Upper lobe of right lung (tissue), 1 donor: ENCODE measurements around the gene PNKD. TPM values are rescaled to one million over a fixed set of nuclear protein-coding genes. Genes with fewer than 3 reads are reported as not detected.

Source experiments
- ATAC-seq: fragments of 200-7000 bp; cut with Tn5 transposase; one replicate; pipeline ENCODE4 v1.9.1; 2020; ENCODE audit warnings: mild to moderate bottlenecking, moderate library complexity
- DNase-seq: peaks from one replicate; pipeline ENCODE4 v3.0.0-alpha.2; 2020
- H3K27ac ChIP-seq: fragments of 200-600 bp; one replicate; pipeline ENCODE4 v1.8.0; 2022
- H3K27me3 ChIP-seq: fragments of 200-600 bp; one replicate; pipeline ENCODE4 v1.8.0; 2022; ENCODE audit warnings: mild to moderate bottlenecking
- H3K36me3 ChIP-seq: fragments of 200-600 bp; one replicate; pipeline ENCODE4 v1.8.0; 2022
- H3K4me1 ChIP-seq: fragments of 200-600 bp; one replicate; pipeline ENCODE4 v1.8.0; 2022
- H3K4me3 ChIP-seq: fragments of 200-600 bp; one replicate; pipeline ENCODE4 v1.8.0; 2022; ENCODE audit warnings: mild to moderate bottlenecking
- H3K9me3 ChIP-seq: fragments of 200-600 bp; one replicate; pipeline ENCODE4 v1.8.0; 2022
- CTCF ChIP-seq: fragments of 200-600 bp; IDR thresholded peaks from one replicate; pipeline ENCODE4 v1.8.0; 2022; ENCODE audit warnings: antibody characterized with exemption
- intact Hi-C: fragments of 100-400 bp; cut with DNase I; formaldehyde crosslinking; loops from one replicate; pipeline ENCODE4 v1.11.0; 2022
- total RNA-seq: library from RNA; stranded (reverse); fragmentation: NEBNext Ultra II Directional; extraction: Animal tissue kit (Norgen Biotek cat#: 25700); gene quantifications from one replicate; pipeline ENCODE4 v1.2.1, GENCODE V29; 2021
- donor health status: DM: no; HTN: yes; CAD: no; lungs with severe emphysema.

PNKD gene
- total RNA-seq, 1 donor from 2014 or later = 65.4 TPM

GRCh38 chr2:218343591-218343990 is 73.3 kb downstream of the PNKD start:
- Histone ChIP-seq H3K27me3 (no peaks in the 10 kb centered on the region), H3K27ac (no peak overlapping the region), H3K36me3 (peaks cover 7% of the 10 kb centered on the region), H3K4me3 (no peak overlapping the region), H3K9me3 (no peaks in the 10 kb centered on the region), H3K4me1 (no peaks in the 10 kb centered on the region)
- DNase-seq (no peak), ATAC-seq (no peak)
- intact Hi-C loops = no loop called here
- no peak for TF ChIP-seq CTCF

GRCh38 chr2:218344090-218344754 is 73.9 kb downstream of the PNKD start:
- no peaks in the 10 kb centered on the region for H3K27me3 ChIP-seq
- TF ChIP-seq CTCF = no peak
- no peak for DNase-seq
- ATAC-seq = no peak
- H3K36me3 ChIP-seq = peaks cover 7% of the 10 kb centered on the region
- H3K4me1 ChIP-seq = no peaks in the 10 kb centered on the region
- H3K27ac ChIP-seq = no peak overlapping the region
- H3K9me3 ChIP-seq = no peaks in the 10 kb centered on the region
- no peak overlapping the region for H3K4me3 ChIP-seq
- intact Hi-C loops = no loop called here

GRCh38 chr2:218344755-218345417 is 74.6 kb downstream of the PNKD start:
- H3K27me3 ChIP-seq = no peaks in the 10 kb centered on the region
- no peak overlapping the region for H3K27ac ChIP-seq
- H3K9me3 ChIP-seq = no peaks in the 10 kb centered on the region
- intact Hi-C loops = no loop called here
- no peaks in the 10 kb centered on the region for H3K4me1 ChIP-seq
- TF ChIP-seq CTCF = no peak
- ATAC-seq (no peak), DNase-seq (no peak)
- H3K4me3 ChIP-seq = no peak overlapping the region
- peaks cover 7% of the 10 kb centered on the region for H3K36me3 ChIP-seq

- no peak overlapping the region for H3K4me3 ChIP-seq
- DNase-seq = no peak
- no peaks in the 10 kb centered on the region for H3K9me3 ChIP-seq
- H3K36me3 ChIP-seq = peaks cover 7% of the 10 kb centered on the region
- TF ChIP-seq CTCF = no peak
- intact Hi-C loops = no loop called here
- H3K27me3 ChIP-seq = no peaks in the 10 kb centered on the region
- ATAC-seq = no peak
- H3K4me1 ChIP-seq = no peaks in the 10 kb centered on the region
- no peak overlapping the region for H3K27ac ChIP-seq
Observed at GRCh38 chr2:218345491-218346236, 75.3 kb downstream of the PNKD start.

- DNase-seq (no peak), ATAC-seq (no peak)
- H3K27ac ChIP-seq = no peak overlapping the region
- peaks cover 6% of the 10 kb centered on the region for H3K9me3 ChIP-seq
- no peaks in the 10 kb centered on the region for H3K4me1 ChIP-seq
- no peak overlapping the region for H3K4me3 ChIP-seq
- no peak for TF ChIP-seq CTCF
- intact Hi-C loops = no loop called here
- no peaks in the 10 kb centered on the region for H3K27me3 ChIP-seq
- H3K36me3 ChIP-seq = peaks cover 7% of the 10 kb centered on the region
Observed at GRCh38 chr2:218347172-218347571, 76.9 kb downstream of the PNKD start.
